ENCODE measurements around the gene SELPLG.
"Not testable (repeated sequence)": the region's sequence is repeated elsewhere in the genome, so short reads cannot be mapped to it uniquely, and the experiment has no call there.

SELPLG gene

DNA sequence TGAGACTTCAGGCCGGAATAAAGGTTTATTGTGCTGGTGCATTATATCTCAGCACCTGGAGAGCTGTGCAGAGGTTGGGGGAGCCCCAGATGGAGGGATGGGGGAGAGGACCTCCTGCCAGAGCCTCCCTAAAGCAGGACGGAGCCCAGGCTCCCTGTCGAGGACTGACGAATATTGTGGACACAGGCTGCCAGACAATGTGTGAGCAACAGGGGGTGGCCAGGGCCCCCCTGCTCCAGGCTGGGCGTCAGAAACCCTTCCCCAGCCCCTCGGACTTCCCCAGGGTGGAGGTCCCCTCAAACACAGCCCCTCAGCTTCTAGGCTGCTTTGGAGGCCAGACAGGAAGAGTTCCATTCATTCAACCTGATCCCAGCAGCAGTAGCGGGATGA is 43.9 kb downstream of the SELPLG start:
- no peak for DNase-seq (ENCODE audit: low read depth in 3 of 3)

DNA sequence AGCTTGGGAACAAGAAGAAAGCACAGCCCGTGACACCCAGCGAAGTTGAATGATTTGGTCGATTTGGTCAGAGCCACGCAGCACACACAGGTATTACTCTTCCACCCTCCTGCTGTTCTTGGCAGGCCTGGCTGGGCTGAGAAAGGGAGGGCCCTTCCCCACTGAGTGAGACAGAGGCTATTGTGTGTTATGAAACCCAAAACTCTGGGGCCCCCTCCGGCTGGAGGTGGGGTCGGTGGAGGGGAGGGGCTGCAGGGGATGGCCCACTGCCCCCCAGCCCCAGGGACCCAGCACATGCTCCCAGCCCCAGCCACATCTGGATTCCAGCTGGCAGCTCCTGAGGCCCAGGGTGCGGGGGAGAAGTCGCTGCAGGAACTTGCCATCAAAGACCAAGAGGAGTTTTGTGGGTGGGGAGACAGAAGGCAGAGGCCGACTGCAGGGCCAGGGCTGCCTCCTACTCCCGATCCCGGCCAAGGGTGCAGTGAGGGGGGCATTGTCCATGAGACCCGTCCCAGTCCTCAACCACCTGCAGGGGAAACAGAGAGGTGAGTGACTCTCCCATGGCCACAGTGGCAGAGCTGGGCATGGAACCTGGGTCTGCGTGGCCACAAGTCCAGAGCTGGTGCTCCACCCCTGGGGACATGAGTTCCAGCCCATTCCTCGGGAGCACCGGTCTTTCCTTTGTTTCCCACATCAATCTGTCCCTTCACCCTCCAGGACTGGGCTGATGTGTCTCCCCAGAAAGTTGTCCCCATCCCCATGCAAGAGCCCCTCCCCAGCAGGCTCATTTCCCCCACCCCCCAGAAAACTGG is 44.5 kb downstream of the SELPLG start:
- DNase-seq (ENCODE audit: low read depth in 3 of 3) = no peak

GRCh38 chr12:108587826-108588225 is 45.9 kb downstream of the SELPLG start:
- DNase-seq (ENCODE audit: low read depth in 3 of 3) = no peak

DNA sequence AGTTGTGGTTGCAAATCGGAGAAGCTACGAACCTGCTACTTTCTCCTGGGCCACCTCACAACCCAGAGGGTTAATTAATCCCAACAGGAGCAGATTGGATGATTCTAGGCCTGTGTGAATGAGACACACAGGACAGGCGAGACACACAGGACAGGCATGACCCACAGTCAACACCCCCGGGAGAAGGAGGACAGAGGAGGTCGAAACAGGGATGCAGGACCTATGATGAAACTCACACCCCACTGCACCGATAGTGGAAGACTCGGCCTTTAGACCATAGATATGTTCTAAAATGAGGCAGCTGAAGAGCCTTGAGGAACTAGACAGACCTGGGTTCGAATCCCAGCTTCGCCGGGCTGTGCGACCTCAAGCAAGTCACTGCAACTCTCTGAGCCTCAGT is 47.4 kb downstream of the SELPLG start:
- DNase-seq (ENCODE audit: low read depth in 3 of 3) = no peak

DNA sequence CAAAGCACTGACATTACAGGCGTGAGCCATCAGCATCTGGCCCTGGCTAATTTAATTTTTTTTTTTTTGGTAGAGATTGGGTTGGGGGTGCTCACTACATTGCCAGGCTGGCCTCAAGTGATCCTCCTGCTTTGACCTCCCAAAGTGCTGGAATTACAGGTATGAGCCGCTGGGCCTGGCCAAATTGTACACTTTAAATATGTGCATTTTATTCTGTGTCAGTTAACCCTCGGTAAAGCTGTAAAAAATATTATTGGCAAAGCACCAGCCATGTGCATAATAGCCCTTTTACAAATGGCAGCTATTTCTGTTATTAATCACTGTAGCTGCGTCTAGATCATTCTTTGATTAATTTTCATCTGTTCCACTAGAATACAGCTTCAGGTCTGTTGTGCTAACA is 47.8 kb downstream of the SELPLG start:
- no peak for DNase-seq (ENCODE audit: low read depth in 3 of 3)

GRCh38 chr12:108584456-108585065 is 49.1 kb downstream of the SELPLG start:
- DNase-seq (ENCODE audit: low read depth in 3 of 3) = no peak

- no peak for DNase-seq (ENCODE audit: low read depth in 3 of 3)
These were observed 49.7 kb downstream of the SELPLG start for GRCh38 chr12:108583991-108584390.

DNA sequence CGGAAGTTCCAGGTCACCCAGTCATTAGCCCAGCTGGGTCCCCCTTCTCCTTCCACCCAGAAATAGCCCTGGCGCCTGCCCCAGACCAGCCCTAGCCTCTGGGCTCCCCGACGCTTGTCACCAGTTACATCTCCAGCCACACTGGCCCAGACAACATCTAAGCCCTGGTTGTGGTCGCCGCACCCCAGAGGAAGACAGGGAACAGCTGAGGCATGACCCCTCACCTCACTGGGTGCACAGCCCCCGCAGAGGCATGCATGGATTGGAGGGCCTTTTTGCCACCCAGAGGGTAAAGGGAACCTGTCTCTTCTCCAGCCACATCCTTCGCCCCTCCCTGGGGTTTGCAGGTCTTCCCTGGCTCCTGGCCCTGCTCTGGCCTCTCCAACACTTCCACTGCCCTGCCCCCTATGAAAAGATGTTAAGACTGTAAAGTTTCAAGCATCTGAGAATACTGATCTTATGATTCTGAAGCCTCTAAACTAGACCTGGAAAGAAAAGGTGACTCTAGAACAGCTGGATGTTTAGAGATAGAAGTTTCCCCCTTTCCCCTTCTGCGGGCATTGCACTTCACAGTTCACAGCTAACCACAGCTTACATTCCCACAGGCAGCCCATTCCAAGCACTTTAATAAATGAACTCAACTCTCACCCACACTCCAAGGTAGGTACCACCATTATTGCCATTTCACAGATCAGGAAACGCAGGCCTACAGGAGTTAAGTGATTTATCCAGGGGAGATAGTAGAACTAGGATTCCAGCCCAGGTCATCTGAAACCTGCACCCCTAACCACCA is 50.5 kb downstream of the SELPLG start:
- DNase-seq (ENCODE audit: low read depth in 3 of 3) = no peak

DNA sequence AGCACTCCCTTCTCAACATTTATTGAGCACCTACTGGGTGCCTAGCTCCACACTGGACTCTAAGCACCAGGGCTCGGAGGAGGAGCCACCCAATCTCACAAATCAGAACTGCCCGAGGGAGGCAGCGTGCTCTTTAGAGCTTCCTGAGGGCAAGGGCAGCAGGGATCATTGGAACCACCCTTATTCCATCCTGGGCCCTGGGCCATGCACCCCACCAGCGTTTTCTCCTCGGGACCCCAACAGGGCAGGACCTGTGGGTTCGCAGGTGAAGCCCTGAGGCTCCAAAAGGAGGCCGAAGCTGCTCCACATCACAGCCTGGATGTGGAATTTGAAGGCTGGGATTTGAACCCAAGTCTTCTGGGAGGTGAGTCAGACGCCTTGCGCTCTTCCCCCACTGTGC is 51.2 kb downstream of the SELPLG start:
- no peak for DNase-seq (ENCODE audit: low read depth in 3 of 3)

GRCh38 chr12:108581311-108582227 is 52.1 kb downstream of the SELPLG start:
- no peak for DNase-seq (ENCODE audit: low read depth in 3 of 3)

GRCh38 chr12:108580531-108580930 is 53.2 kb downstream of the SELPLG start:
- DNase-seq (ENCODE audit: low read depth in 3 of 3) = no peak

GRCh38 chr12:108578813-108579212 is 54.9 kb downstream of the SELPLG start:
- DNase-seq (ENCODE audit: low read depth in 3 of 3) = no peak

DNA sequence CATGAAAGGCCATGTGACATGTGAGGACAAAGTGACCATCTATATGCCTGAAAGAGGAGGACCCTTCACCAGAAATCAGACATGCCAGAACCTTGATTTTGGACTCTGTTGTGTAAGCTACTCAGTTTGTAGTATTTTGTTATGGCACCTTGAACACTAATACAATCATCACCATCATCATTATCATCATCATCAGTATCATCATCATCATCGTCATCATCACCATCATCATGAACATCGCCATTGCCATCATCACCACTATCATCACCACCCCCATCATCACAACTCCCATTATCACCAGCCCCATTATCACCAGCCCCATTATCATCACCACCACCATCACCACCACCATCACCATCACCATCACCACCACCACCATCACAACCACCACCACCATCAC is 55.4 kb downstream of the SELPLG start:
- no peak for DNase-seq (ENCODE audit: low read depth in 3 of 3)

- no peak for DNase-seq (ENCODE audit: low read depth in 3 of 3)
These were observed 56.2 kb downstream of the SELPLG start for GRCh38 chr12:108577458-108577857.

DNA sequence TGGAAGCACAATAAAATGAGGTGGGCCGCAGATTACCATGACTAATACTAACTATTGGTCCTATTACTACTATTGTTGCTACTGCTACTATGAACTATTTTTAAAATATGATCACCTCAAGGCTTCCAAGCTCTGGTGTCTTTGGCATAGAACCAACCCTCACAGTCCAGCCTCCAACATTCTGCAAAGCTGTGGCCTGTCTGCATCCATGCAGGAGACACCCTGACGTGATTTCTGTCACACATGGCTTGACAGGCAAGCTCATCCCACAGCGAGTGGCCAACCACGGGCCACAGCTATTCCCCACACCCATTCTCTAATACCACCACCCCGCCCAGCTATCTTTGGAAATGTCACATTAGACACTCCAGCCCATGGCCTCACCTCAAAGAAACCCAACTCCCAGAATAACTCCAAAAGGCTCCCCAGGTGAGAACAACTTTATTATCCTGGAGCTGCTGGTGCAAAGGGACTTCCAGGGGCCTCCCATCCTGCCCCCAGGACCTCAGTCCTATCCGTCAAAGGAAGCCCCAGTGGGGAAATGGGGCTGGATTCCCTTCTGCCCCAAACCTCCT is 56.9 kb downstream of the SELPLG start:
- DNase-seq (ENCODE audit: low read depth in 3 of 3) = no peak

DNA sequence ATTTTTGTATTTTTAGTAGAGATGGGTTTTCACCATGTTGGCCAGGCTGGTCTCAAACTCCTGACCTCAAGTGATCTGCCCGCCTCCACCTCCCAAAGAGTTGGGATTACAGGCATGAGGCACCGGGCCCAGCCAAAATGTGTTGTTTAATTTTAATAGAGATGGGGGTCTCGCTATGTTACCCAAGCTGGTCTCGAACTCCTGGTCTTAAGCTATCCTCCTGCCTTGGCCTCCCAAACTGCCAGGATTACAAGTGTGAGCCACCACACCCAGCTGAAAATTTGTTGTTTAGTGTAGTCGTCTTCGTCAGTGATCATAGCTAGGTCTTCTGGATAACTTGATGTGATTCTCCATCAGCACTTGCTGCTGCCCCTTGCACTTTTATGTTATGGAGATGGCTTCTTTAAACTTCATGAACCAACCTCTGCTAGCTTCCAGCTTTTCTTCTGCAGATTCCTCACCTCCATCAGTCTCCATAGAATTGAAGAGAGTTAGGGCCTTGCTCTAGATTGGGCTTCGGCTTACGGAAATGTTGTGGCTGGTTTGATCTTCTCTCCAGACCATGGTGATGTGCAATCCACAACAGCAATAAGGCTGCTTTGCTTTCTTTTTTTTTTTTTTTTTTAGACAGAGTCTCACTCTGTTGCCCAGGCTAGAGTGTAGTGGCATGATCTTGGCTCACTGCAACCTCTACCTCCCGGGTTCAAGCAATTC is 58.3 kb downstream of the SELPLG start:
- no peak for DNase-seq (ENCODE audit: low read depth in 3 of 3)

GRCh38 chr12:108574276-108574675 is 59.4 kb downstream of the SELPLG start:
- DNase-seq (ENCODE audit: low read depth in 3 of 3) = not testable (repeated sequence)

DNA sequence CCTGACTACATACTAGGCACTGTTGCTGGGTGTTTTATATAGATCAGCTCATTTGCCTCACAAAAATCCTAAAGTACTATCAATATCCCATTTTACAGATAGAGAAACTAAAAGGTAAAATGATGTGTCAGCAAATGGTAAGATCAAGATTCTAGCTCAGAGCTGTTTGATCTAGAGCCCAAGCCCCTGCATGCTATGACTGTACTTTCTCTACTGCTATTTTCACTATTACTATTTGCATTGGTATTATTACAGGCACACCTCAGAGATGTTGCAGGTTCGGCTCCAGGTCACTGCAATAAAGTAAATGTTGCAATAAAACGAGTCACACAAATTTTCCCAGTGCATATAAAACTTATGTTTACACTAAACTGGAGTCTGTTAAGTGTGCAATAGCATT is 60.4 kb downstream of the SELPLG start:
- no peak for DNase-seq (ENCODE audit: low read depth in 3 of 3)

- DNase-seq (ENCODE audit: low read depth in 3 of 3) = no peak
These were observed 61.4 kb downstream of the SELPLG start for GRCh38 chr12:108572166-108572790.
